HEK293 (cell line): ENCODE data around the gene TBC1D4.

ENCODE experiments used
- CTCF ChIA-PET: fragments of 350-600 bp; formaldehyde crosslinking; extraction: SDS; loops from one replicate; lab custom pipeline; 2021; ENCODE audit warnings: antibody characterized with exemption; lab: Yijun Ruan, JAX
- POLR2A ChIA-PET: fragments of 300-600 bp; formaldehyde crosslinking; extraction: SDS; loops from one replicate; lab custom pipeline; 2020; ENCODE audit warnings: antibody characterized with exemption, inconsistent platforms; lab: Yijun Ruan, JAX
- H3K27ac ChIP-seq: fragments of 200-500 bp; sonication (Bioruptor generic); 2 replicates; pipeline ENCODE4 v1.5.1; 2014; ENCODE audit warnings: low read depth, low read length, control low read depth, inconsistent platforms; ENCODE audit errors: extremely low read depth
- H3K36me3 ChIP-seq, 2 experiments: fragments of 200-500 bp in 1 of 2; sonication (Bioruptor generic) in 1 of 2; 1 replicate in 1 of 2; 2 replicates in 1 of 2; pipeline ENCODE4 v1.5.1; 2014 to 2017; ENCODE audit warnings: inconsistent platforms in 2 of 2, low read length in 2 of 2; ENCODE audit not compliant: control insufficient read depth in 2 of 2, insufficient read depth in 1 of 2
- H3K4me1 ChIP-seq: fragments of 200-500 bp; sonication (Bioruptor generic); 2 replicates; pipeline ENCODE4 v1.5.1; 2014; ENCODE audit warnings: mild to moderate bottlenecking, low read length, inconsistent platforms; ENCODE audit not compliant: control insufficient read depth, insufficient read depth
- H3K4me3 ChIP-seq: 2 replicates; pipeline ENCODE4 v1.5.1; 2011; ENCODE audit warnings: low read depth, mild to moderate bottlenecking, control low read depth, low read length, moderate library complexity
- H3K9me3 ChIP-seq: fragments of 200-500 bp; sonication (Bioruptor generic); 2 replicates; pipeline ENCODE4 v1.5.1; 2014; ENCODE audit warnings: low read depth, low read length, inconsistent platforms; ENCODE audit not compliant: control insufficient read depth, insufficient read depth
- EGR2 ChIP-seq: fragments of 450-650 bp; formaldehyde crosslinking; IDR thresholded peaks from 2 replicates; pipeline ENCODE4 v1.5.1; 2016; ENCODE audit warnings: low read depth, missing biosample characterization, missing genetic modification characterization
- GLIS1 ChIP-seq: fragments of 450-650 bp; formaldehyde crosslinking; IDR thresholded peaks from 2 replicates; pipeline ENCODE4 v1.5.1; 2016; ENCODE audit warnings: missing biosample characterization, missing genetic modification characterization
- GLIS2 ChIP-seq: fragments of 450-650 bp; formaldehyde crosslinking; IDR thresholded peaks from 2 replicates; pipeline ENCODE4 v1.5.1; 2016; ENCODE audit warnings: missing biosample characterization, missing genetic modification characterization
- KLF1 ChIP-seq: fragments of 450-650 bp; formaldehyde crosslinking; IDR thresholded peaks from 2 replicates; pipeline ENCODE4 v1.5.1; 2016; ENCODE audit warnings: missing biosample characterization, missing genetic modification characterization
- KLF16 ChIP-seq: fragments of 450-650 bp; formaldehyde crosslinking; IDR thresholded peaks from 2 replicates; pipeline ENCODE4 v1.5.1; 2017; ENCODE audit warnings: missing biosample characterization, missing genetic modification characterization
- KLF8 ChIP-seq: fragments of 450-650 bp; formaldehyde crosslinking; IDR thresholded peaks from 2 replicates; pipeline ENCODE4 v1.5.1; 2016; ENCODE audit warnings: missing biosample characterization, missing genetic modification characterization
- KLF9 ChIP-seq: fragments of 450-650 bp; formaldehyde crosslinking; IDR thresholded peaks from 2 replicates; pipeline ENCODE4 v1.5.1; 2016; ENCODE audit warnings: missing biosample characterization, missing genetic modification characterization, low read depth
- MZF1 ChIP-seq: fragments of 450-650 bp; formaldehyde crosslinking; IDR thresholded peaks from 2 replicates; pipeline ENCODE4 v1.5.1; 2017; ENCODE audit warnings: missing biosample characterization, missing genetic modification characterization, borderline replicate concordance
- OSR2 ChIP-seq: fragments of 450-650 bp; formaldehyde crosslinking; IDR thresholded peaks from 2 replicates; pipeline ENCODE4 v1.5.1; 2016; ENCODE audit warnings: missing biosample characterization, missing genetic modification characterization
- SP7 ChIP-seq: fragments of 450-650 bp; formaldehyde crosslinking; IDR thresholded peaks from 2 replicates; pipeline ENCODE4 v1.5.1; 2016; ENCODE audit warnings: missing biosample characterization, missing genetic modification characterization
- TRIM28 ChIP-seq: IDR thresholded peaks from 2 replicates; pipeline ENCODE4 v1.6.1; 2011; ENCODE audit warnings: low read length, control low read depth, borderline replicate concordance
- ZBTB49 ChIP-seq: fragments of 450-650 bp; formaldehyde crosslinking; IDR thresholded peaks from 2 replicates; pipeline ENCODE4 v1.5.1; 2016; ENCODE audit warnings: missing biosample characterization, missing genetic modification characterization, low read depth
- ZBTB6 ChIP-seq: fragments of 450-650 bp; formaldehyde crosslinking; IDR thresholded peaks from 2 replicates; pipeline ENCODE4 v1.5.1; 2017; ENCODE audit warnings: missing biosample characterization, missing genetic modification characterization
- ZFHX2 ChIP-seq: fragments of 450-650 bp; formaldehyde crosslinking; conservative IDR thresholded peaks from 2 replicates; pipeline ENCODE4 v1.5.1; 2016; ENCODE audit warnings: missing biosample characterization, missing genetic modification characterization
- ZNF133 ChIP-seq: fragments of 450-650 bp; formaldehyde crosslinking; IDR thresholded peaks from 2 replicates; pipeline ENCODE4 v1.5.1; 2016; ENCODE audit warnings: missing biosample characterization, missing genetic modification characterization
- ZNF169 ChIP-seq: fragments of 450-650 bp; formaldehyde crosslinking; IDR thresholded peaks from 2 replicates; pipeline ENCODE4 v1.5.1; 2016; ENCODE audit warnings: missing biosample characterization, missing genetic modification characterization
- ZNF184 ChIP-seq: fragments of 450-650 bp; IDR thresholded peaks from 2 replicates; pipeline ENCODE4 v1.5.1; 2018; ENCODE audit warnings: missing biosample characterization, mild to moderate bottlenecking, missing genetic modification characterization
- ZNF354C ChIP-seq: fragments of 450-650 bp; formaldehyde crosslinking; IDR thresholded peaks from 2 replicates; pipeline ENCODE4 v1.5.1; 2016; ENCODE audit warnings: missing biosample characterization, missing genetic modification characterization, low read depth, borderline replicate concordance
- ZNF366 ChIP-seq: fragments of 450-650 bp; formaldehyde crosslinking; conservative IDR thresholded peaks from 2 replicates; pipeline ENCODE4 v1.5.1; 2016; ENCODE audit warnings: missing biosample characterization, missing genetic modification characterization
- ZNF426 ChIP-seq: fragments of 450-650 bp; formaldehyde crosslinking; IDR thresholded peaks from 2 replicates; pipeline ENCODE4 v1.5.1; 2017; ENCODE audit warnings: missing biosample characterization, missing genetic modification characterization, mild to moderate bottlenecking, inconsistent platforms, moderate library complexity
- ZNF530 ChIP-seq: fragments of 450-650 bp; formaldehyde crosslinking; IDR thresholded peaks from 2 replicates; pipeline ENCODE4 v1.5.1; 2016; ENCODE audit warnings: low read depth, missing biosample characterization, missing genetic modification characterization
- ZNF76 ChIP-seq: fragments of 450-650 bp; formaldehyde crosslinking; IDR thresholded peaks from 2 replicates; pipeline ENCODE4; 2016; ENCODE audit warnings: low read depth, missing biosample characterization, missing genetic modification characterization, borderline replicate concordance
- ZSCAN30 ChIP-seq: fragments of 450-650 bp; IDR thresholded peaks from 2 replicates; pipeline ENCODE4 v1.5.1; 2018; ENCODE audit warnings: missing biosample characterization, mild to moderate bottlenecking, missing genetic modification characterization, moderate library complexity
- TF ChIP-seq, protein P1 (sequence below): fragments of 450-650 bp; formaldehyde crosslinking; IDR thresholded peaks from 2 replicates; pipeline ENCODE4 v1.5.1; 2016; ENCODE audit warnings: missing biosample characterization, missing genetic modification characterization
- TF ChIP-seq, protein P2 (sequence below): fragments of 450-650 bp; formaldehyde crosslinking; IDR thresholded peaks from 2 replicates; pipeline ENCODE4 v1.5.1; 2016; ENCODE audit warnings: missing biosample characterization, missing genetic modification characterization

Gene TBC1D4

DNA sequence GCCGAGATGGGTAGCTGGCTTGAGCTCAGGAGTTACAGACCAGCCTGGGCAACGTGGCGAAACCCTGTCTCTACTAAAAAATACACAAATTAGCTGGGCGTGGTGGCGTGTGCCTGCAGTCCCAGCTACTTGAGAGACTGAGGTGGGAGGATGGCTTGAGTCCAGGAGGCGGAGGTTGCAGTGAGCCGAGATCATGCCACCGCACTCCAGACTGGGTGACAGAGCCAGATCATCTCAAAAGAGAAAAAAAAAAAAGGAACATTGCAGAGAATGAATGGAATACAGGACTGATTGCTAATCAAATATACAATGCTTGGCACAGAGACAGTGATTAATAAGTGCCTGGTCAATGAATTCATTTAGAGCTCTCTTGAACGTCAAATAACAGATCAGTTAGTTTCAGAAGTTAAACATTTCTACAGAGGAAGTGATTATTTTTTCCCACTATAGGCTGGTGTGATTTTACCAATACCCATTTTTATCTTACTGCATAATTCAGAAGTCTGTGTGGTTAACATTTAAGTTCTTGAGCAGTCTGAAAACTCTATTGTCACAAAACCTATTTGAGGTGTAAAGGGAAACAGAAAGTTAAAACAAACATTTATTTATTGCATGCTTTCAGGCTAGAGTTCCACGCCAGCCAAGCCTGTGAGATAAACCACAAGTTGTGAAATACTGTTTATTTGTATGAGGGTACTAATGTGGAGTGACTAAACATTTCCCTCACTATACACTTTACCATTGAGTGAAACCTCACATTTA lies 7.7 kb upstream of the TBC1D4 start (continued):
- TF ChIP-seq, protein P1, sequence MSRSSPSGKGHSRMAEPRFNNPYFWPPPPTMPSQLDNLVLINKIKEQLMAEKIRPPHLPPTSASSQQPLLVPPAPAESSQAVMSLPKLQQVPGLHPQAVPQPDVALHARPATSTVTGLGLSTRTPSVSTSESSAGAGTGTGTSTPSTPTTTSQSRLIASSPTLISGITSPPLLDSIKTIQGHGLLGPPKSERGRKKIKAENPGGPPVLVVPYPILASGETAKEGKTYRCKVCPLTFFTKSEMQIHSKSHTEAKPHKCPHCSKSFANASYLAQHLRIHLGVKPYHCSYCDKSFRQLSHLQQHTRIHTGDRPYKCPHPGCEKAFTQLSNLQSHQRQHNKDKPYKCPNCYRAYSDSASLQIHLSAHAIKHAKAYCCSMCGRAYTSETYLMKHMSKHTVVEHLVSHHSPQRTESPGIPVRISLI: peak; percentile 71
- TF ChIP-seq ZBTB49 (no peak), ZNF366 (tag by site-specific recombination) (peak; percentile 55; the same call in 1 of the 2 replicates), GLIS1 (tag by site-specific recombination) (no peak), KLF9 (tag by site-specific recombination) (peak; percentile 66), ZNF184 (tag by site-specific recombination) (0 out of 2 replicates have a peak, but pooled peaks have one; percentile 31), KLF1 (tag by site-specific recombination) (peak; percentile 49), ZBTB6 (tag by site-specific recombination) (peak; percentile 78), EGR2 (tag by site-specific recombination) (peak; percentile 74), SP7 (tag by site-specific recombination) (peak; percentile 34; the same call in 1 of the 2 replicates), ZNF354C (tag by site-specific recombination) (no peak), TRIM28 (peak; percentile 41; the same call in 1 of the 2 replicates), OSR2 (tag by site-specific recombination) (peak; percentile 71), ZFHX2 (tag by site-specific recombination) (peak; percentile 83), ZNF133 (tag by site-specific recombination) (no peak), ZNF530 (no peak)

GRCh38 chr13:75486146-75487062 lies 4.4 kb upstream of the TBC1D4 start:
- TF ChIP-seq ZNF426 (tag by site-specific recombination) (no peak), ZNF530 (no peak), MZF1 (tag by site-specific recombination) (no peak), ZSCAN30 (tag by site-specific recombination) (no peak), GLIS2 (tag by site-specific recombination) (no peak), ZNF169 (tag by site-specific recombination) (no peak), KLF8 (tag by site-specific recombination) (no peak), KLF16 (tag by site-specific recombination) (no peak), ZNF76 (tag by site-specific recombination) (no peak)
- TF ChIP-seq, protein P2, sequence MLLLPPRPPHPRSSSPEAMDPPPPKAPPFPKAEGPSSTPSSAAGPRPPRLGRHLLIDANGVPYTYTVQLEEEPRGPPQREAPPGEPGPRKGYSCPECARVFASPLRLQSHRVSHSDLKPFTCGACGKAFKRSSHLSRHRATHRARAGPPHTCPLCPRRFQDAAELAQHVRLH (tag by site-specific recombination): no peak
- no peak overlapping the region for H3K27ac ChIP-seq
- CTCF ChIA-PET: interaction anchor here (0.9 to 1.2 kb wide), 2 partner anchors 116 to 209 kb away, joined by 3 read pairs; no protein-coding TSS in a partner anchor
- H3K9me3 ChIP-seq: no peaks in the 10 kb centered on the region
- no peaks in the 10 kb centered on the region for H3K36me3 ChIP-seq
- no peaks in the 10 kb centered on the region for H3K4me1 ChIP-seq
- no peak overlapping the region for H3K4me3 ChIP-seq
- POLR2A ChIA-PET: no interaction called here
